Tongue (tissue), 2 donors: Measurements from ENCODE around the gene HMMR. TPM values are rescaled to one million over a fixed set of nuclear protein-coding genes. Genes with fewer than 3 reads are reported as not detected.
"Not testable (repeated sequence)": the region's sequence is repeated elsewhere in the genome, so short reads cannot be mapped to it uniquely, and the experiment has no call there.

Experiments
- DNase-seq: peaks from one replicate; pipeline ENCODE4 v3.0.0-alpha.2; 2015
- total RNA-seq: library from RNA; depleted of rRNA; stranded (reverse); fragments of >200 nt; gene quantifications from one replicate; pipeline ENCODE4 v1.2.3, GENCODE V29; 2014

Gene HMMR
- 17.7 TPM for total RNA-seq

- no peak for DNase-seq
Measured at GRCh38 chr5:163460562-163461171, at the start of gene HMMR. Gene HMMR (plus strand): TSS chr5:163460632. CDS start chr5:163460693, 61 bp downstream.

GRCh38 chr5:163415673-163416072, 44.8 kb upstream of the HMMR start:
- DNase-seq = not testable (repeated sequence)

GRCh38 chr5:163424836-163425235, 35.6 kb upstream of the HMMR start:
- DNase-seq = no peak

GRCh38 chr5:163426128-163426527, 34.3 kb upstream of the HMMR start:
- not testable (repeated sequence) for DNase-seq

- no peak for DNase-seq
Measured at GRCh38 chr5:163432544-163432943, 27.9 kb upstream of the HMMR start.

GRCh38 chr5:163433271-163433670, 27.2 kb upstream of the HMMR start:
- DNase-seq = no peak

GRCh38 chr5:163434401-163434866, 26.0 kb upstream of the HMMR start:
- DNase-seq = no peak

- DNase-seq = no peak
Measured at GRCh38 chr5:163436515-163436914, 23.9 kb upstream of the HMMR start.

GRCh38 chr5:163437011-163437308, 23.5 kb upstream of the HMMR start:
- no peak for DNase-seq

- DNase-seq = peak; percentile 98
Measured at GRCh38 chr5:163437309-163438182, 22.9 kb upstream of the HMMR start, which contains the start of gene CCNG1. Gene CCNG1 (plus strand): TSS chr5:163437595. CDS start chr5:163439257, 1,662 bp downstream.

GRCh38 chr5:163439092-163439425, 21.4 kb upstream of the HMMR start:
- peak; percentile 36 for DNase-seq

GRCh38 chr5:163440954-163441353, 19.5 kb upstream of the HMMR start:
- DNase-seq = no peak

- DNase-seq = no peak
Measured at GRCh38 chr5:163444526-163444925, 15.9 kb upstream of the HMMR start.

GRCh38 chr5:163445345-163445744, 15.1 kb upstream of the HMMR start:
- DNase-seq = no peak

- no peak for DNase-seq
Measured at GRCh38 chr5:163447191-163447590, 13.2 kb upstream of the HMMR start.

GRCh38 chr5:163447875-163448274, 12.6 kb upstream of the HMMR start:
- no peak for DNase-seq

- no peak for DNase-seq
Measured at GRCh38 chr5:163448491-163448890, 11.9 kb upstream of the HMMR start.

- DNase-seq = no peak
Measured at GRCh38 chr5:163451489-163451888, 8.9 kb upstream of the HMMR start.

GRCh38 chr5:163453705-163454104, 6.7 kb upstream of the HMMR start:
- DNase-seq = no peak

- DNase-seq = not testable (repeated sequence)
Measured at GRCh38 chr5:163455406-163455805, 5.0 kb upstream of the HMMR start.

- no peak for DNase-seq
Measured at GRCh38 chr5:163456029-163456589, 4.3 kb upstream of the HMMR start.

- DNase-seq = no peak
Measured at GRCh38 chr5:163456840-163457239, 3.6 kb upstream of the HMMR start.

GRCh38 chr5:163458778-163459385, 1.6 kb upstream of the HMMR start:
- peak; percentile 22 for DNase-seq
